AG10803 (cell line): ENCODE measurements around the gene STK32C.

Experiments used
- DNase-seq: peaks from one replicate; pipeline ENCODE4 v3.0.0; 2010; ENCODE audit warnings: low read depth
- H3K4me3 ChIP-seq: 2 replicates; pipeline ENCODE4 v1.5.1; 2011; ENCODE audit warnings: mild to moderate bottlenecking, low read length, control low read depth
- TF ChIP-seq, protein P1 (sequence below): conservative IDR thresholded peaks from 2 replicates; pipeline ENCODE4 v1.5.1; 2011; ENCODE audit warnings: mild to moderate bottlenecking, low read length, control low read depth, inconsistent platforms

The STK32C gene

GRCh38 chr10:132346806-132347205 is 39.1 kb upstream of the STK32C start:
- DNase-seq = no peak
- no peak overlapping the region for H3K4me3 ChIP-seq
- TF ChIP-seq, protein P1, sequence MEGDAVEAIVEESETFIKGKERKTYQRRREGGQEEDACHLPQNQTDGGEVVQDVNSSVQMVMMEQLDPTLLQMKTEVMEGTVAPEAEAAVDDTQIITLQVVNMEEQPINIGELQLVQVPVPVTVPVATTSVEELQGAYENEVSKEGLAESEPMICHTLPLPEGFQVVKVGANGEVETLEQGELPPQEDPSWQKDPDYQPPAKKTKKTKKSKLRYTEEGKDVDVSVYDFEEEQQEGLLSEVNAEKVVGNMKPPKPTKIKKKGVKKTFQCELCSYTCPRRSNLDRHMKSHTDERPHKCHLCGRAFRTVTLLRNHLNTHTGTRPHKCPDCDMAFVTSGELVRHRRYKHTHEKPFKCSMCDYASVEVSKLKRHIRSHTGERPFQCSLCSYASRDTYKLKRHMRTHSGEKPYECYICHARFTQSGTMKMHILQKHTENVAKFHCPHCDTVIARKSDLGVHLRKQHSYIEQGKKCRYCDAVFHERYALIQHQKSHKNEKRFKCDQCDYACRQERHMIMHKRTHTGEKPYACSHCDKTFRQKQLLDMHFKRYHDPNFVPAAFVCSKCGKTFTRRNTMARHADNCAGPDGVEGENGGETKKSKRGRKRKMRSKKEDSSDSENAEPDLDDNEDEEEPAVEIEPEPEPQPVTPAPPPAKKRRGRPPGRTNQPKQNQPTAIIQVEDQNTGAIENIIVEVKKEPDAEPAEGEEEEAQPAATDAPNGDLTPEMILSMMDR = no peak

DNA sequence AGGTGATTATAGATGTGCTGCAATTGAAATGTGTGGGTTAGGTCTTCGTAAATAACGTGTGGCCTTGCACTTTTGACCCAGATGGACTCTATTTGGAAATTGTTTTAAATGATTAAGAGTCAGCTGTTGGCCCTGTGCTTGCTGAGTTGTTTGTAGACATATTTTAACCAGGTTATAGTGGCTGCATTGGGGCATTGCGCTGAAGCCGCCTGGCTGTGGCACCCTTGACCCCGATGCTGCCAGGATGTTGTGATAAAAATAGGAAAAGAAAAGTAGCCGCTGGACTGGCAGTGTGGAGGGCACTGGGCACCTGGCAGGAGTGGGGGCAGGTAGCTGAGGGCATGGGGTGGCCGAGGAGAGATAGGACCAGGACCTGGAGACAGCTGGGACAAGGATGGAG is 37.6 kb upstream of the STK32C start:
- H3K4me3 ChIP-seq = no peak overlapping the region
- no peak for DNase-seq
- TF ChIP-seq, protein P1 = no peak

GRCh38 chr10:132344386-132344785 is 36.6 kb upstream of the STK32C start:
- no peak for DNase-seq
- H3K4me3 ChIP-seq = no peak overlapping the region
- TF ChIP-seq, protein P1 = no peak

- TF ChIP-seq, protein P1 = no peak
- no peak overlapping the region for H3K4me3 ChIP-seq
- no peak for DNase-seq
Observed at GRCh38 chr10:132342553-132342952, 34.8 kb upstream of the STK32C start.

DNA sequence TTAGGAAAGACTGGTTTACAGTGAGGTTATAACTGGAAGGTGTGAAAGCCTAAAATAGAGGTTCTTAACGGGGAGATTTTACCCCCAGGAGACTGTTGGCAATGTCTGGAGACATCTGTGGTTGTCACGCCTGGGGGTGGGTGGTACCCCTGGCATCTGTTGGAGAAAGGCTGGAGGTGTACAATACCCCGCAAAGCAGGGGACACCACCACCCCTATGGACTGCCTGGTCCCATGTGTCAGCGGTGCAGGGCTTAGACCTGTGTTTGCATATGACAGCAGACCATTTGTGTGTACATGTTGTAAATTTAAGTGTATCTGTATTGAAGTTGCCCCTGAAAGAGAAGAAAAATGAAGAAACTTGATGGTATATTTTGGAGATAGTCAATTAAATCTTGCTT is 34.0 kb upstream of the STK32C start:
- DNase-seq = no peak
- TF ChIP-seq, protein P1 = no peak
- H3K4me3 ChIP-seq = no peak overlapping the region

- no peak for DNase-seq
- H3K4me3 ChIP-seq = no peak overlapping the region
- TF ChIP-seq, protein P1 = no peak
Observed at GRCh38 chr10:132341017-132341416, 33.3 kb upstream of the STK32C start.

GRCh38 chr10:132339276-132339675 is 31.5 kb upstream of the STK32C start:
- TF ChIP-seq, protein P1 = no peak
- no peak overlapping the region for H3K4me3 ChIP-seq
- no peak for DNase-seq
